DMS 273 (cell line): ENCODE data around the gene TENT4B.

Source experiments
- DNase-seq: peaks from one replicate; lab custom pipeline; 2025; ENCODE audit not compliant: unreplicated experiment; lab: John Stamatoyannopoulos, UW

Gene TENT4B

GRCh38 chr16:50254072-50254471 lies 101.0 kb downstream of the TENT4B start:
- DNase-seq: no peak

- no peak for DNase-seq
Observed at GRCh38 chr16:50255538-50255937, 102.4 kb downstream of the TENT4B start.

- no peak for DNase-seq
Observed at GRCh38 chr16:50256604-50257003, 103.5 kb downstream of the TENT4B start.

- DNase-seq: no peak
Observed at GRCh38 chr16:50257876-50258275, 104.8 kb downstream of the TENT4B start.

GRCh38 chr16:50259334-50260205 lies 106.5 kb downstream of the TENT4B start:
- DNase-seq: peak; percentile 91

- DNase-seq: no peak
Observed at GRCh38 chr16:50260206-50261159, 107.4 kb downstream of the TENT4B start.

- DNase-seq: no peak
Observed at GRCh38 chr16:50261160-50261706, 108.1 kb downstream of the TENT4B start.

GRCh38 chr16:50261707-50262235 lies 108.7 kb downstream of the TENT4B start:
- DNase-seq: peak; percentile 75

- DNase-seq: peak; percentile 33
Observed at GRCh38 chr16:50263060-50263909, 110.2 kb downstream of the TENT4B start.

GRCh38 chr16:50263940-50264929 lies 111.1 kb downstream of the TENT4B start:
- peak; percentile 55 for DNase-seq

- DNase-seq: peak; percentile 93
Observed at GRCh38 chr16:50265260-50265659, 112.2 kb downstream of the TENT4B start.

GRCh38 chr16:50265716-50266336 lies 112.7 kb downstream of the TENT4B start:
- DNase-seq: no peak

- peak; percentile 86 for DNase-seq
Observed at GRCh38 chr16:50266337-50267091, 113.4 kb downstream of the TENT4B start, which contains the start of gene ADCY7. Gene ADCY7 (plus strand): TSS chr16:50266551. CDS start chr16:50288180, 21,629 bp downstream.

- peak; percentile 86 for DNase-seq
Observed at GRCh38 chr16:50267151-50267631, 114.1 kb downstream of the TENT4B start.

GRCh38 chr16:50267651-50268050 lies 114.5 kb downstream of the TENT4B start:
- no peak for DNase-seq

- DNase-seq: peak; percentile 70
Observed at GRCh38 chr16:50268352-50268751, 115.2 kb downstream of the TENT4B start.

- no peak for DNase-seq
Observed at GRCh38 chr16:50269061-50269705, 116.1 kb downstream of the TENT4B start.
